DMS 273 (cell line): Measurements from ENCODE around the gene NPBWR2.
A peak's percentile ranks its signal among the peaks of the same experiment; 100 is the strongest.

Experiments used
- DNase-seq: peaks from one replicate; lab custom pipeline; 2025; ENCODE audit not compliant: unreplicated experiment; lab: John Stamatoyannopoulos, UW

The NPBWR2 gene

DNA sequence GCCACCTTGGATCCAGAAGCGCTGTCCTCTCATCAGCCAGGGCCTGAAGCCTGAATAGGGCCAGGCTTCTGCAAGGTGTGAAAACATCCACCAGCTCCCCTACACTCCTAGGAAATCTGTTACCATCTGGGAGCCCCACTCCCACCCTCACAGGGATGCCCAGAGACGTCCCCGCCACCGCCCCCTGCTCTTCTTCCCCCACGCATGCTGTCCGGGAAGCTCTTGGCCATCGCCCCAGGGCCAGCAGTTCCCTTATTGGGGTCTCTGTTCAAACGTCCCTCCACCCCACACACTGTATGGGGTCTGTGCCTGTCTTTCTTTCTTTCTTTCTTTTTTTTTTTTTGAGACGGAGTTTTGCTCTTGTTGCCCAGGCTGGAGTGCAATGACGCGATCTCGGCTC lies 31.8 kb downstream of the NPBWR2 start:
- no peak for DNase-seq

DNA sequence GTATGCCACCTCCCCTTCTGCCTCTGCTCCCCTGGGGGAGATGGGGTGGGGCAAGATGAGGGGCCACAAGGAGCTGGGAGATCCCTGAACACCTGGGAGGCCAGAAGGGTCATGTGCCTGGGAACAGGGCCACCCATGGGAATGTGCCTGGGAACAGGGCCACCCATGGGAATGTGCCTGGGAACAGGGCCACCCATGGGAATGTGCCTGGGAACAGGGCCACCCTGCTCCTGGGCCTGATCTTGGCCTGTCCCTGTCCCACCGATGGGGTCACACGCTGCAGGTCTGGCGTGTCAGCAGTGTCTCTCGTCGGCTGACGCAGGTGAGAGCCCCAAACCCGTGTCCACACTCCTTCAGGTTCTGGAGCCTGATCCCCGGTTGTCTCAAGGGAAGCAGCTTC lies 32.4 kb downstream of the NPBWR2 start:
- no peak for DNase-seq

DNA sequence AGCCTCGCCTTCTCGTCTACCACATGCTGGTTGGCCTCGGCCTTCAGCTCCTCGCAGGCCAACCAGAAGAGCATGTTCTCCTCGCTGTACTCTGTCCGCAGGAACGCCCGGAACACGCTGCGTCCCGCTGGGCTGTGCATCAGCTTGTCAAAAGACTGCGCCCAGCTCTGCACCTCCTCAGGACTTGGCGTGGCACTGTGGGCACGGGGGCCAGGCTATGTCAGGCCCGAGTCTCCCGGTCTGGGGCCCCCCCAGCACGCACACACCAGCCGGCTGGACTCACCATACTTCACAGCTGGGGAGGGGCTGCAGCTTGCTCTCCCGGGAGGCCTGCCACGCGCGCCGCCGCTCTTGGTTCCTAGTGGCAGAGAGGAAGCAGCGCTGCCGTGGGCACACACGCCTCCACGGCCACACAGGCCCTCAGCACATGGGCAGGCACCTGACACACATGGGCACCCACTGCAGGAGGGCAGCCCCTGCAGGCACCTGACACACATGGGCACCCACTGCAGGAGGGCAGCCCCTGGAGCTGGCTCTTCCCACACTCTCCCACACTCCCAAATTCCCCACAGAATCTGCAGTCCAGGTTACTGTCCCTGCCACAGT lies 33.1 kb downstream of the NPBWR2 start:
- DNase-seq = no peak

DNA sequence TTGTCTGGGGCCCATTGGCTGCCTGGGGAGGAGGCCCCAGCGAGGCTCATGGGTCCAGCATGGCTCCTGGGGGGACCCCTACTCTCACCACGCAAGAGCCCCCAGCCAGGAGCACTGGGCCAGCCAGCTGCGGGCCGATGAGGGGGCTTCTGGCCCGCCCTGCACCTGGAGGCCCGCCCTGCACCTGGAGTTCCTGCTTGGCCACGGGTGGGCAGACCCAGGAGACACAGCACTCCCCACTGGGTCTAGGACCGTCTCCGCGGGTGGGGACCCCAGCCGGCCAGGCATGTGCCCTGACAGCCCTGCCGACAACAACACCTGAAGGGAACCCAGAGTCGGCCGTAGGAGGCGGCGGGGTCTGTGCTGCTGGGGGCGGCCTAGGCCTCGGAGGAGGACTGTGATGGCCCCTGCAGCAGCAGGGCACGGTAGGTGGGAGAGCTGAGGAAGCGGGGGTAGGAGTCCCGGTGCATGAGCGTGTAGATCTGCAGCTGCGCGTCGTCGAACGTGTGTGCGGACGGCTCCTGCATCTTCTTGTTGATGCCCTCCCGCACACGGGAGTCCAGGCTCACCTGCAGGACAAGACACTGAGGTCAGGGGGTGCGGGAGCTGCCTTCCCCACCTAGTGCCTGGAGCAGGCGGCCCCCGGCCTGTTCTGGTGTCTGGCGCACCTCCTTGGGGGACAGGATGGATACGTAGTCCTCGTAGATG lies 33.7 kb downstream of the NPBWR2 start:
- DNase-seq = no peak

DNA sequence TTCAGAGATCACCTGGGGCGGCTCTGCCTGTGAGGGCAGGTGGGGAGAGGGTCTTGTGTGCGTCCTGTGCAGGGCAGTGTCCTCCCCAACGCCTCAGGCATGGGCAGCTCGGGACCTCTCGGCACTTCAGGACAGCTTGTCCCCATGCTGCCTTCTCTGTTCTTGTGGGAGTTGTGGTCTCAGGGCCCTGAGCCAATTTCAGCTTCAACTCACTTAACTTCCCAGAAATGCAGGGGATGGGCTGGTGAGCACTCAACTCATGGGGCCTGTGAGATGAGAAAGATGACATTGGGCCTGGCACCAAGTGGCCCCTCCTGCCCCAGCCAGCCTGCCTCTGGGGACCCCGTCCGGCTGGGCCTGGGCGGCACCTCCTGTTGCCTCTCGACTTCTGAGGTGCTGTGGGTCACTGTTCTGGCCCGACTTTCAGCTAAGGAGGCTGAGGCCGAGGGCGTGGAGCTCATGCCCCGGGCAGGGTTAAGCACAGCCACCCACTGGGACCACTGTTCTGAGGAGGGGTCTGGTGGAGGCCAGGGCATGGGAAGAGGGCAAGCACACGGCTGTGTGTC lies 34.8 kb downstream of the NPBWR2 start:
- no peak for DNase-seq

DNA sequence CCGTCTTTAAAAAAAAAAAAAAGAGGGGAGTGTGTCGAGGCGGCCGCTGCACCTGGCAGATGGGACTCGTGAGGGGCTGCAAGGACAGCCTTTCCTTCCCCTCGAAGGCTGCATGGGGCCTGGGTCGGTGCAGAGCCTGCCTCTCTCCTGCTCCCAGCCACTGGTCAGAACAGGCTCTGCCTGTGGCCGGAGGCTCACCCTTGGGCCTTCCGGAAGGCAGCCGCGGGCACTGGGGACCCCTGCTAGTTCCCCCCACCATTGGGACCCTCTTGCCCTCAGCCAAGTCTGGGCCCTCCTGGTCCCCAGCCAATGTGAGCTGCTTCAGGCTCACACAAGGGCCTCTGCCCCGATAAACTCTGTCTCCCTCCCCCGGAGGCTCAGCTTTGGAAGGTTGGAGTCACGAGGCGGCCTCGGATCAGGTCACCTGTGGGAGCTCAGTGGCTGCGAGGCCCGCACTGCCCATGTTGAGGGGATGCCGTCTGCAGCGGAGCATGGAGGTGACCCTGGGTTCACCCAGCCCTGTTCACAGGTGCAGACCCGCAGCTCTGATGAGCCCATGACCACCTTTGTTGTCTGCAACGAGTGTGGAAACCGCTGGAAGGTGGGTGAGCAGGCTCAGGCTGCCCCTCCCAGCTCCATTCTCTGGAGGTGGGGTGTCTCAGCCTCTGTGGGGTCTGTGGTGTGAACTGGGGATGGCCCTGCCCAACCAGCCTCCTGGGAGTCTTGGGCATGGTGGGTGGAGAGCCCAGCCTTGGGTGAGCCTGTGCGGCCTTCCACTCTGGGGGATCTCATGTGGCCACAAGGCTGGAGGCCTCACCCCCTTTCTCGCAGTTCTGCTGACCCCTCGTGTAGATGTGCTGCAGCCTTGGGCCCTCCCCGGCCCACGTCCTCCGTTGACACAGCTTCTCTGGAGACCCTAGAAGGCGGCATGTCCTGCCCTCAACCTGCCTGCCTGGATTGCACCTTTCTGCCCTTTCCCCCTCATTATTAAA lies 35.7 kb downstream of the NPBWR2 start:
- DNase-seq = no peak

DNA sequence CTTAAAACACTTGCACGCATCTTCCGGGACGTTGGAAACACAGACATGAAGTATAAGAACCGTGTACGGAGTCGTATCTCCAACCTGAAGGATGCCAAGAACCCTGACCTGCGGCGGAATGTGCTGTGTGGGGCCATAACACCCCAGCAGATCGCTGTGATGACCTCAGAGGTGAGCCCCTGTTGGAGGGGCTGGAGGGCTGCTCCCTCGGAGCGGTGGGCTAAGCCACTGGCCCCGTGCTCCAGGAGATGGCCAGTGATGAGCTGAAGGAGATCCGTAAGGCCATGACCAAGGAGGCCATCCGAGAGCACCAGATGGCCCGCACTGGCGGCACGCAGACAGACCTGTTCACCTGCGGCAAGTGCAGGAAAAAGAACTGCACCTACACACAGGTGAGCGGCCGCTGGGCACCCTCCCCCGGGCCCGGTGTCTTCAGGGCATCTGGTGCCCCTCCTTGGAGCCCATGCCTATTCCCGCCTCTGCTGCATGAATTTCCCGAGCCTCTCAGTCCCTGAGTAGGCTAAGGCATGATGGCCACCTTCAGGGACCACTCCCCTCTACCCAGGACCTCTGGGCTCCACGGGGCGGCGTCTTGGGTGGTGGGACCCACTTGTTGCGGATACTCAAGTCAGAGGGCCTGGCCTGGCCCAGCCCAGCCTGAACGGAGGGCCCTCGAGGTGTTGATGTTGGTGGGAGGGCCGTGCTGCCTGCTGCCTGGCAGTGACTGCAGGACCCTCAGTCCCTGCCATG lies 36.9 kb downstream of the NPBWR2 start:
- no peak for DNase-seq

DNA sequence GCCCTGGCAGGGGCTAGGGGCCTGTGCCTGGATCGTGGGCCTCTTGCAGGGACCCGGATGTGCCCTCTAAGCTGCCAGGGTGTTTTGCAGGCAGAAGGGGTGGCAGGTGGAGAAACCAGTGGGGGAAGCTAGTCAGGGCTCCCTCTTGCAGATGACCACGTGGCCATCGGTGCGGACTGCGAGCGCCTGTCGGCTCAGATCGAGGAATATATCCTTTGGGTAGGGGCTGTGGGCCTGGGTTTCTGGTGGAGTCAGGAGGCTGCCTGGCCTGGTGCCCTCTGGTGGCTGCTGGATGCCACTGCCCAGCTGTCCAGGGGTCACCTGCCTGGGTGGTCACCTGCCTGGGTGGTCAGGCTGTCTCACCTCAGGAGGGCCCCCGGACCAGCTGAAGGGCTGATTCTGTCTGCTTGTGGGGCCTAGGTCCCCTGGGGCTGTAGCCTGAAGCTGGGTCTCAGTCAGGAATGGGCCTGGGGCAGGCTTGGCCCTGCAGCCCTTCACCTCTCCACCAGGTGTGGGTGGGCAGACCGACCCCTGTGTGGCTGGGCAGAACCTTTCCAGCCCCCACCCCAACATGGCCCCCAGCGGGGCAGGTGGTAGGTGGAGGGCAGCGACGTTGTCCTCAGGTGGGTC lies 37.6 kb downstream of the NPBWR2 start:
- peak; percentile 61 for DNase-seq

DNA sequence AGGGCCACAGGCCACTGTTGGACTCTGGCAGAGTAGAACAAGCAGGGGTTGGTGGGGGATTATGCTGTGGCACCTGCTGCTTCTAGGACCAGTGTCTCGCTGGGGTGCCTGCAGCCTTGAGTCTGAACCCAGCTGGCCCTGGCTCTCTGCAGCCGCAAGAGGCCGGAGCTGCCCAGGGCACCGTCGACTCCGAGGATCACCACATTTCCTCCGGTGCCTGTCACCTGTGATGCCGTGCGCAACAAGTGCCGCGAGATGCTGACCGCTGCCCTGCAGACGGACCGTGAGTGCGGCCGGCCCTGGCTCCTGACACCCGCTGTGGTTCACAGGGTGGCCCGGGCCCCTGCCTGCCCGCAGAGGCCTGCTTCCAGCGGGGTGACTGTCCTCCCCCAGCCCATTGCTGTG lies 38.2 kb downstream of the NPBWR2 start:
- no peak for DNase-seq

DNA sequence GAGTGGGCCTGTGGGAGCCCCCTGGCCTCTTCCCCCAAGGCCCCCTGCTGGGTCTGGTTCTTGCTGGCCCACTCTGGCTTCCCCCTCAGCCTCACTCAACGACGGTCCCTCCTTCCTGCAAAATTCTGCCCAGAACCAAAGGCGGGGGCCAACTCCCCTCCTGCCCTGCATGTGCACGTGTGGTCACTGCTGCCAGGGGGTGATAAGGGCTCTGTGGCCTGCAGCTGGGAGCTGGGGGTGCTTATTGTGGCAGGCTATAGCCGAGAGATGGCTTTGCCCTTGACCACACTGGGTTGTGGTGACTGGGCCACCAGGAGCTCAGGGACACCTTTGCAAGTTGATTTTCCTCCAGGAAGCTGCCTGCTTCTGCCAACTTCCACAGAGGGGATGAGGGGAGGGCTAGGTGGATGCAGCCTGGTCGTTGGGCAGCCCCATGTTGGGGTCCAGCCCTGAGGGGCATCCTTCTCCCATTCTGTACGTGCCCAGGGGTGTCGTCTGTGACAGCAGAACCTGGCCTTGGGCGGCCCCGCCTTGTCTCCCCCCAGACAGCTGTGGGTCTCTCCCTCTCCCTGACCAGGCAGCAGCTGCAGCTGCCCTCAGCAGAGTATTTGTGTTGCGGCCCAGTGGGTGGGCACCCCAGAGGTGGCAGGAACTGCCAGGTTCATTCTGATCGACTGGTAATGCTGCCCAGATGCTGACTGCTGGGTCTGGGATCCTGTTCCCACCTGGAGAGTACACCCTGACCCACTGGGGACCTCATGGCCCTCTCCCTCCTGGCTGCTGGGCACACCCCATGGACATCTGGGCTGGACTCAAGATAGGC lies 38.8 kb downstream of the NPBWR2 start:
- no peak for DNase-seq

DNA sequence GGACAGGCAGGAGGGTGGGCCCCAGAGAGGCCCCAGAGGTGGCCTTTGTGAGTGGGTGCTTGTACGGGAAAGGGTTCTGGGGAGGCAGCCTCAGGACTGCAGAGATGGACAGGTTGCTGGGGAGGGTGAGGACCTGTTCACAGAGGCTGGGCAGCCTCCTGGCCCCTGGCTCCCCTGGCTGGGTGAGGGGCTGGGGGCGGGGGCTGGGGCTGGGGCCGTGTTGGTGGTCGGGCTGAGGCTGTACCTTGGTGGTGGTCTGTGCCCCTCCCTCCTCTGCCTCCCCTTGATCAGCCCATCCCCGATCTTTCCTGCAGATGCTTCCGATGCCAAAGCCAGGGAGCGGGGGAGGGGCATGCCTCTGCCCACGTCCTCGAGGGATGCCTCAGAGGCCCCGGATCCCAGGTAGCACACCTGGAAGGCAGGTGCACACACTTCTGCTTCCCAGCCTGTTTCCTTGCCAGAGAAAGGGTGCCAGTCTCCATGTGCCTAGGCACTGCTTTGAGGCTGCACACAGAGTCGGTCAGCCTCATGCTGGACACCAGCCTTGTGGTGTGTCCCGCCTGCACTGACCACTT lies 39.5 kb downstream of the NPBWR2 start:
- DNase-seq = no peak

DNA sequence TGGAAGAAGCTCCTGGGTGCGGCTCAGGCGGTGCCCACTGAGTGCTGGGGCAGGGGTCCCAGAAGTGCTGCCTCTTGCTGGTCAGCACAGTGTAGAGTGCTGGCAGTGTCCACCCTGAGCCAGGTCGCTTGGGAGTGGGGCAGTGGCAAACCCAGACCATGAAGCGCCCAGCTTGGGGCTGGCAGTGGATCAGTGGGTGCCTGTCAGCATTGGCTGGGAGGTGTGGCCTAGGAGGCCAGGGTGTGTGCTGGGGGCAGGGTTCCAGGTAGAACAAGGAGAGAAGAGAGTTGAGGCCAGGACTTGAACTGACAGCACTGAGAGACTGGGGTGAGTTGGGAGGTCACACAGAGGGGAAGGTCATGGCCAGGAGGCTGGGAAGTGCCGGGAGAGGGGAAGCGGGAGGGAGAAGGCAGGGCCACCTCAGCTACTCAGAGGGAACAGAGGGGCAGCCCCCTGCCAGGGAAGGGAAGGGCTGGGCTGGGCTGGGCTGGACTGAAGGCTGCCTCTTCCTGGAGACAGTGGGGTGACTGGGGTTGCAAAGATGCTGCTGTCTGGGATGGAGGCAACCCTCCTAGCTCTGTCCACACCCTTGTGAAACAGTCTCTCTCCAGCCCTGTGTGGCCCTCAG lies 40.2 kb downstream of the NPBWR2 start:
- no peak for DNase-seq

DNA sequence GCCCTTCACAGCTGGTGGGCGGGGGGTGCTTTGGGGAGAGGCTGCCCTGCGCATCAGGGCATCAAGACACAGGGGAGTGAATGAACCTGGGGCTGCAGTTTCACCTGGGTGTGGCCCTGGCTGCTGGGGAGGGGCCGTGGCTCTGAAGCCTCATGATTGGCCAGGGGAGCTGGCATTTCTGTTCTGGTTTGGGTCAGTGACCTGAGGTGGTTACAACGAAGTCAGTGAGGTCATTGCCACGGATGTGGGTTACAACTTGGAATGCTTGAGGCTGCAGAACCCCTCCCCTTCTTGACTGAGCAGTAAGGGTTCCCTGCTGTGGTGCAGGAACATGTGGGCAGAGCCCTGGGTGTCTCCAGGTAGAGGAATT lies 41.4 kb downstream of the NPBWR2 start:
- no peak for DNase-seq

DNA sequence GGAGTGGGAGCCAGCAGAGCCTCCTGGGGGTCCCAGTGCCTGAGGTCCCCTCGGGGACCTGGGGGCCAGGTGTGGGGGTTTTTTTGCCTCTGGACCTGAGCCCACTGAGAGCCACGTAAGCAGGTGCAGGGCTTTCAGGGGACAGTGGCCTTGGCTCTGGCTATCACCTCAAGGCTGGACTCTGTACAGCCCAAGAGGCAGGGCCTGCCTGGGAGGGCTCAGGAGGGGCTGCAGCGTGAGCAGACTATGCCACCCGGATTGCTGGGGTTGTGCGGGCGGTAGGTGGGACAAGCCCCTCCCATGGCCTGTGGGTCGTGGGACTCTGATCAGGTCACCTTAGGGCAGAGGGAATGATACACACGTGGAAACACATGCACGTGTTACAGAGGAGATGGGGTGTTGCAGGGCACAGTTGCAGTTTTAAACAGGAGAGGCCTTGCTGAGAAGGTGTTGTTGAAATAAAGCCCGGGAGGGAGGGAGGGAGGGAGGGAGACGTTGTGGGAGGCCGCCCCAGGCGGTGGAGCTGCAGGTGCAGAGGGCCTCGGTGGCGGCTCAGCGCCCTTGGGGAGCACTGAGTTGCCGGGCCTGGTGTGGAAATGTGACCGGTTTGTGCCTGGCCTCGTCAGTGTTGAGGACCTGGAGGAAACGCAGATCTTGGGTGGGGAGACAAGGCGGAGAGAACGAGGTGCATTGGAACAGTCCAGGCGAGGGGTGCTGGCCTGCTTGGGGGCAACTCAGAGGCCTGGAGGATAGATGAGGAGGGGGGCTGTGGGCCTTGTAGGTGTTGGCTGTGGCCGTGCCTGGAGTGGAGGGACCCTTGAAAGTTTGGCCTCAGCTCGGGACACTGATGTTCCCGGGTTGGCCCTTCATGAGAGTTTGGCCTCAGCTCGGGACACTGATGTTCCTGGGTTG lies 42.0 kb downstream of the NPBWR2 start:
- DNase-seq = no peak

DNA sequence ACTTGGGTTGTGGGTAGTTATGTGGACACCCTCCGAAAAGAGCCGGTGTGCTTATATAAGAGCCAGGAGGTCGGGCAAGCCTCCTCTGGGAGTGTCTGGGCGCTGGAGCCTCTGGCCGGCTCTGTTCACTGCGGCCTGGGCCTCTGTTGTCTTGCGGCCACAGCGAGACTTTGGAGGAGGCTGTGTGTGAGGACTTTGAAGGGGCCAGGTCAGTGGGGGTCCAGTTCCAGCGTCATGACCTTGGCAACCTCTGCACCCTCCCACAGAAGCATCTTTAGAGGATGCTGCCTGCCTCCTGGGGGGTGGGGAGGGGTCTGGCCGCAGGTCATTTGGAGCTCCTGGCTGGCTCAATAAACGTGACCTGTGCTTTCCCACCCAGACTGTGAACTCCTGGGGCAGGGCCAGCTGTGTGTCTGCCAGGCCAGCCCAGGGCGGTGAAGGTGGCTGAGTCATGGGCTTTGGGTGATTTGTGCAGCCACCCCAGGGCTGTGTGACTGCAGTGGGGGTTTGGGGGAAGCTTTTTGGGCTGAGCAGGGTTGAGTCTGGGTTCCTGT lies 43.1 kb downstream of the NPBWR2 start:
- no peak for DNase-seq

DNA sequence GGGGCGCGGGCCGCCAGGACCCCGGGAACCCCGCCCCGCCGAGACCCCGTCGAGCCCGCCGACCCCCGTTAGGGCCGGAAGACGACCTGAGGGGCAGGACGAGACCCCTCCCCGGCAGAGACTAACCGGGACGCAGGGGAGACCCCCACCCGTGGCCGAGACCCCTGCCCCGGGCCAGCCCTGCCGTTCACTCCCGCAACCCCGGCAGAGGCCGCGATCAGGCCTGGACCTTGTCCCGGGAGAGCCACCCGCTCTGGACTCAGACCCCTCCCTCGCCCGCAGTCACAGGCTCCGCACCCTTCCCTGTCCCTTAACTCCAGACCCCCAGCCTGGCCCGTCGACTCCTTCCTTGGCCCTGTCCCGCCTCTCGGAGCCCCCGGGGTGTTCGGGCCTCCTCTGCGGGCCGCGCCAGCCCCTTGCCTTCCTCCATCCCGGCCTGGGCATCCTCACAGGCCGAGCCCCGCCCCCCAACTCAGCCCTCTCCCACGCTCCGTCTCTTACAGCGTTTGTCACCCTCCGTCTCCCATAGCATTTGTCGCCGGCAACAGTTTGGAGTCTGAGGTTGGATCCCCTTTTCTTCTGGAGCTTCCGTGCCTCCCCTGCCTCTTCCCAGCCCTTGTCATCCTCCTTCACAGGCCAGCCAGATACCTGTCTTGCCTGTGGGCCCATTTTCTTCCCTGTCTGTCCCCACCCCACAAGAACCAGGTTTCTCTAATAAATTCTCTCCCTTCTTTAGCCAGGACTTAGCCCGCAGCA lies 43.8 kb downstream of the NPBWR2 start:
- peak; percentile 46 for DNase-seq
